GM15510 (cell line): Measurements from ENCODE around the gene EHD4.

ENCODE experiments used
- POLR2A ChIP-seq: IDR thresholded peaks from 3 replicates; pipeline ENCODE4 v1.6.1; 2011; ENCODE audit warnings: borderline replicate concordance; ENCODE audit not compliant: insufficient read length; ENCODE audit errors: extremely low read depth

EHD4 gene

DNA sequence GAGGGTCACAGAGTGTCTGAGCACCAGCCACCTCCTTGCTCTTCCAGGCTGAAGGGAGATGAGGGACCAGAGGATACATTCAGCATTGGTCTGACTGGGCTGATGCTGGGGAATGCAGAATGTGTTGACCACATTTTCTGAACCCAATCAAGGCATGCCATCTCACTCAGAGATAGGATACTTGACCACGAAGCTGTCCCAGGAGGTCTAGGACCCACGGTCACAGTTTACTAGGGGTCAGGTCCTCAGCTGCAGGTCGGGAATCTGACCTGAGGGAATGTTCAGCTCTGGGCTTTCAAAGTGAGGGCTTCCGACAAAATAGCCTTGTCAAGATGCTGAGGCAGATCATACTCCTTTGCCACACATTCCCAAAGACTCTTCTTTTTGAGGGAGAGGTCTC lies 28.9 kb upstream of the EHD4 start:
- no peak for TF ChIP-seq POLR2A

DNA sequence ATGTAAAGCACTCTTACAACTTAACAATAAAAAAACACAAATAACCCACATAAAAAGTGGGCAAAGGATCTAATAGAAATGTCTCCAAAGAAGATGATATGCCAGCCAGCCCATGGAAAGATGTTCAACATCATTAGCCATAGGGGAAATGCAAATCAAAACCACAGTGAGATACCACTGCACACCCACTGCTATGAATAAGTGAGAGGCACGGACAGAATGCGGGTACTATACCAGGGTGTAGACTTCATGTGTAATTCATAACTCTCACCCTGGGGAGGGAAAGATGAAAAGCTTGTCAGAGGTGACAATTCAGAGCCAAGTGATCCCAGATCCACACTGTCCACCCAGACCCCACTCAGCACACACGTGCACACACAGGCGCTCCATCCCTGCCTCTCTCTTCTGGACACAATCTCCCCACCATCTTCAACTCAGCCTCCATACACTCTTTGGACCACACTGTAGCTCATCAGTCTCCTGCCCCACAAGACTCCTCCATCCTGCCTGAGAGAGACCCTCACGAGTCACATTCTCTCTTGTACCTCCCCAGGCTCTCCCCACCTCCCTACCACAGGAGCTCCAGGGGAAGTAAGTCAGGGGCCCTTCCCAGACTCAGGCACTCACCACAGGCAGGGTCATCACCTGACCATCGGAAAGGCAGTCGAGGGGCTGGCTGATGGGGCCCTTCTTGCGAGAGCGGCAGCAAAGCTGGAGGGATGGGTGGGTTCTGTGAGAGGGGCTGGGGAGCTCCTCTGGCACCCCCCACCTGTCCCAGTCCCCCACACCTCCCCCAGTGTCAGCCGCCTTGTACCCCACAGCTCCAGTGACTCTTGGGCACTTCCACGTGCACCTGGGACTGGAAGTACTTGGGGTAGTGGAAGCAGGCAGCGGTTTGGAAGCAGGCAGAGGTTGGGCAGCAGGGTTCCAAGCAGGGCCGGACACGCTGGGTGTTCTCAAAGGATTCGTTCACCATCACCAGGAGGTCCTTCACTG lies 27.2 kb upstream of the EHD4 start:
- TF ChIP-seq POLR2A, result no peak

DNA sequence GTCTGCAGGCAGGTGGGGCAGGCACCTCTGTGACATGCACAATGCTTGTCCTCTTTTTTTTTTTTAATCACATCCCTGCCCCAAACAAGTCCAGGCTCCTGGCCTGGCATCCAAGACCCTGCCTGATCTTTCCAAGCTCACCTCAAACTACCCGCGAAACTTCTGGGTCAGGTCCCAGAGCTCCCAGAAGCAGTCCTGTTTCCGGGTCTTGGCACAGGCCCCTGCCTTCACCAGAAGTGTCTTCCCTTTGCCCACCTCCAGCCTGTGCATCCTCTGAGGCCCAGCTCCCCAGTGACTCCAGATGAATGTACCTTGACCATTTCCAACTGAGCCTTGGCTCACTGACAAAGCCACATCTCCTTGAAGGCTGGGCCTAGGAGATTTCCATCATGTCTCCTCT lies 25.5 kb upstream of the EHD4 start:
- no peak for TF ChIP-seq POLR2A

DNA sequence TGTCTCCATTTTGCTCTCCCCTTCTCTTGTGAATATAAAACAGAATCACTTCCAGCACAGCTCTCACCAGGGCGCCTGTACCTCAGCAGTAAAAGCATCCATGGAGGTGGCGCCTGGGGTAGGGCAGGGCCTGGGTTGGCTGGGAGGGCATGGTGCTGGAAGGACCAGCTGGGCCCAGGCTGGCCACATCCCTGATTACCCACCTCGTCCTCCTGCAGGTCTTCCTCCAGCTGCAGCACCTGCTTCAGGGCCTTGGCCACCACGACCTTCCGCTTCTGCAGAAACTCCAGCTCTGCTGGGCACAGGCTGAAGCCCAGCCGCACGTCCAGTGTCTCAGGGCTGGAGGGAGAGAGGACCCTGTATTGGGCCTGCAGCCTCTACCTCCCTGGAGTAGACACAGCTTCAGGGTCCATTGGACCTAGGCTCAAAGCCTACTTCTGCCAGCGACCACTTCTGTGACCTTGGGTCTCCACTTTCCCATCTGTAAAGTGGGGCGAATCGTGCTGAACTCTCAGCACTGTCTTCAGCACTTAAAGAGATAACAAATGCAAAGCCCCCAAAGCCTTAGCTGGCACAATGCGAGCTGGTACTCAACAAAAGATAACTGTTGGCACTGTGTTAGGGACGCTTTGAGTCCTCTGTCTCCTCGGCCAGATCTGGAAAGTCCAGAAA lies 24.7 kb upstream of the EHD4 start:
- no peak for TF ChIP-seq POLR2A

DNA sequence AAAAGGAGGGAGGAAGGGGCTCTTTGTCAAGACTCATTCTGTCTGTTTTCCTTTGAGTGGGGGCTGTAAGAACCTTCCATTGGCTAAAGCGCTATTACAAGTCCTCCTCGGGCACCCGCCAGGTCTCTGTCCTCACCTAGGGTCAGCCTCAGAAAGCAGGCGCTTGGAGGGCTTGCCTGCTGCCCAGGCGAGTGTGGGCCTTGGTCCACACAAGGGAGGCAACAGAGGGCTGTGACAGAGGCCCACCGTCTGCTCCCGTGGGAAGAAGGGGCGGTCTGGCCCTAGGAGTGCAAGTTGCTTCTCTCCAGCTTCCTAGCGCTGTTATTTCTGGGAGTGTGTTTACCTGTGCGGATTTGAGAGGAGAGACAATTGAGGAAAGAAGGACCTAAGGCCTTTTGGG lies 24.0 kb upstream of the EHD4 start:
- no peak for TF ChIP-seq POLR2A

DNA sequence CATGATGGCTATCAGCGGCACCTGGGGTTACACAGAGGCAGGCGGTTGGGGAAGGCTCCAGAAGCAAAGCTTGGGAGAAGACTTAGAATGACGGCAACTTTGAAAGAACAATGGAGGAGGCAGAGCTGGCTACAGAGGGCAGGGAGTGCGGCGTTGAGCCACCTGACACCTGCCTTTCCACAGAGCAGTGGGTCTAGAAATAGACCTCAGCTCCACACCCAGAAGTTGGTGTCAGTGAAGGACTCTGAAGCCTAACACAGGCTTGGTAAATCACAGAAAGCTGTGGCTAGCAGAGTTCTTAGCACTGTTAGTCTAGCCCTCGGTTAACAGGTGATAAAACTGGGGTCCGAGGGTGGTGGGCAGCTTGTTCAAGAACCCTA lies 23.1 kb upstream of the EHD4 start:
- TF ChIP-seq POLR2A, result no peak

DNA sequence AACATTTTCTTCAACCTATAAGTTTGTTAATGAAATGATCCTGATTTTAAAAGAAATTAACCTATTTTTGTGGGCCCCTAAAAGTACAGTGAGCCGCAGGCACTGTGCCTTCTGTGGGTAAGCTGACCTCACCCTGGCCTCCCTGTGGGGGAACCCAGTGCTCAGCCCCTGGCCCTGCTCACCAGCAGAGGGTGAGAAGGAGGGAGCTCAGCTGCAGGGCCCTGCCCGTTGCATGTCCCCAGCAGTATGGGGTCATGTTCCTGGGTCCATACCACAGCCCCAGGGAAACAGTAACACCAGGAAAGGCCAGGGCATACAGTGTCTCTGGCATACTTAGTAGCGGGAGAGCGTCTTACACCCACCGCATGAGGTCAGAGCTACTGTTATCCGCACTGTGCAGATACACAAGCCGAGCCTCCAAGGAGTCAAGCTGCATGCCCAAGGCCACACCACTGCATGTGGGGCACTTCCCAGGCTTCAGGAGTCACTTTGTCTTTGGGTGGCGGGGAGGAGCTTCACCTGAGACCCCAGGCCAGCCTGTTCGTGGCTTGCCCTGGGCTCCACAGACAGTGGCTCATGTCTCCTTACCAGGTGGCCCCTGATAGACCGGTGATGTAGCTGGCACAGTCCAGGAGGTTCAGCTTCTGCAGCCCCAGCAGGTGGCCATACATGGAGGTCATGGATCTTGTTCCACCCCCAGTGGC lies 22.6 kb upstream of the EHD4 start:
- TF ChIP-seq POLR2A, result no peak

DNA sequence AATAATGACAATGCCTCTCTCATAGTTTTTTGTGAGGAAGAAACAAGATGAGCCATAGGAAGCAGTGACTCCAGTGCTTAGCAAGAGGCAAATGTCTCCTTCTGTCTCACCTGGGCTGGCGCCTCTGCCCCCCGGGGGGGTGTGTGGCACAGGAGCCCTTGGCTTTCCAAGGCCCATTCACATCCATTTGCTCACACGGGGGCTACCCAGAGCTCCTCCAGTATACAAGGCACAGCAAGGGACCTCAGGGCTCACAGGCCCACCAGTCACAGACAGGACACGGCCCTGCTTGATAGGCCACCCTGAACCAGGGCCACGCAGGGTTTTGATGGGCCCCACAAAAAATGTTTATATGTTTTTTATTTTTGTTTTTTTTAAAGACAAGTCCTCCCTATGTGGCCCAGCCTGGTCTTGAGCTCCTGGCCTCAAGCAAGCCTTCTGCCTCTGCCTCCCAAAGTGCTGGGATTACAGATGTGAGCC lies 21.9 kb upstream of the EHD4 start:
- no peak for TF ChIP-seq POLR2A

DNA sequence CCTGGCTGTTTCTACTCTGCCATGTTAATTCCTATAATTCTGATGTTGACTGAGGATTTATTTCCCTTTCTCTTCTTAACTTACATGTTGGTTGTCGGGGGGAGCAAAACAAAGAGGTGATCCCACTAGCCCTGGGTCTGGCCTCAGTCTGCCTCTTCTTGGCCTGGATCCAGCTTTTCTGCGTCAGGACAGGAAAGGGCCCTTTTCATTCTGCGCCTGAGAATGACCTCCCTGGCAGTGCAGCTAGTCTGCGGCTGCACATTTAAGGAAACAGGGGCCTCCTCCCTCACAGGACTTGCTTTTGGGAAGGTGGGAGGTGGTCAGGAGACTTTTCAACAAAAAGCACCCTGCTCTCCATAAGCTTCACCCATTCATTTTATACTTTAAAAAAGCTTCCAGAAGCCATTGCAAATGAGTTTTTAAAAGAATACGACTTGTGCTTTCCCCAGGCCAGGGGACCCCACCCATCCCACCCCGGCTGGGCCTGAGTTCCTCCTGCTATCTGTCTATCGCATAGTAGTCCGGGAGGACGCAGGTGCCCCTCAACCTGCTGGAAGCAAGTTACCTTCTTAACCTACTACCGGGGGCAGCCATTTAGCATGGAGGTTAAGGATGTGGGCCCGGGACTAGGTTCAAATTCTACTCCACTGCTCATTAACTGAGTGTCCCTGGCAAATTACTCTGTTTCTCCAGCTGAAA lies 21.3 kb upstream of the EHD4 start:
- TF ChIP-seq POLR2A, result no peak

DNA sequence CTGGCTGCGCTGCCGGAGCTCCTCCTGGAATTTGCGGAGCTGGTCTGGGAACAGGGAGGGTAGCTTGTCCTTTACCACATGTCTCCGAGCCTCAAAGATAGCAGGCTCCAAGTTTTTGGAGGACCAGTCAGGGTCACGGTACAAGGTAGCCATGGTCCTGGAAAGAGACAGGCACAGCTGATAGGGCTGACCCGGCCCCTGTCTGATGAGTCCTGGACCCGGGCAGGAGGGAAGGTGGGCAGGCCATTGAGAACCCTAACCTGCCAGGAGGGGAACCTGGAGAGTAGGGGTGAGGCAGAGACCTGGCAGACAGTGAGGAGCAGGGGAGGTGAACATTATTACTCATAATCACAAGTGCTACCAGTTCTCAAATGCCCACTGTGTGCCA lies 20.4 kb upstream of the EHD4 start:
- no peak for TF ChIP-seq POLR2A

DNA sequence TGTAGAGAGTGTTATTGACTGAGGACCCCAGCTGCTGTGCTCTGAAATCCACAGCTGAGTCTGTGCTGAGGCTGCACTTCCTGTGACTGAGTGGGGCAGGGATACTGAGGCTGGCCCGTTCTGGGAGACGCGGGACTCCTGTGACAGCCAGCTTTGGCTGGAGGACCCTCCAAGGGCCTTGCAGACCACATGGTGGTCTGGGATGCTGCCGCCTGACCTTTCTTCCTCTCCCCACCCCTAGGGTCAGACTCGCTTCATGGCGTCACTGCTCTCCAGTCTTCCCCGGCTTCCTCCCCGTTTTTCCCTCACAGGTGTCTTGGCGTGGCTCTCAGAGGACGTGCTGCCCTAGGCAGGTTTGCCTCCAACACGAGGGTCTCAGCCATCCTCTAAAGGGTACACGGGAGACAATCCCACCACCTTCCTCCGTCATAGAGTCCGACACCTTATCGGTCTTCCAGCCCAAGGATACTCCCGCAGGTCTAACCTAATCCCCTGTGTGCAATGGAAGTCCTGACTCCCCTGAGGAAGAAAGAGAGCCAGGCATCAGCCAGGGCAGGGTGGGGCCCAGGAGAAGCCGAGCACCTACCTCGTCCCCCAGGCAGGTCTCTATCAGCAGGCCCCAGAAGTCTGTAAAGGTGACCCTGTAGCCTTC lies 19.9 kb upstream of the EHD4 start:
- no peak for TF ChIP-seq POLR2A

DNA sequence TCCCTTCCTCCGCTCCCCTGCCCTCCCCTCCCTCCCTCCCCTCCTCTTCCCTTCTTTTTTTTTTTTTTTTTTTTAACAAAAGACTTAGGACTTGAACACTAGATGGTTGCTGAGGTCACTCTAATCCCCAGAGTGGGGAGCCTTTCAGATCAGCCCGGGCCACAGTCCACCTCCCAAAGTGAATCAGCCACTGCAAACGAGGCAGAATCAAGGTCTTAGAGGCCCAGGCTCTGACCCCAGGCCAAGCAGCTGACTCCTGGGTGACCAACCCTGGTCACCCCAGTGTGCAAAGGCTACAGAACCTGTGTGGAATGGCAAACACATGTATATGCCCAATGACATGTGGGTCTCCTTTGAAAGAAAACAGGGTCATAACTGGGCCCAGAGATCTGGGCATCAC lies 18.3 kb upstream of the EHD4 start:
- no peak for TF ChIP-seq POLR2A

DNA sequence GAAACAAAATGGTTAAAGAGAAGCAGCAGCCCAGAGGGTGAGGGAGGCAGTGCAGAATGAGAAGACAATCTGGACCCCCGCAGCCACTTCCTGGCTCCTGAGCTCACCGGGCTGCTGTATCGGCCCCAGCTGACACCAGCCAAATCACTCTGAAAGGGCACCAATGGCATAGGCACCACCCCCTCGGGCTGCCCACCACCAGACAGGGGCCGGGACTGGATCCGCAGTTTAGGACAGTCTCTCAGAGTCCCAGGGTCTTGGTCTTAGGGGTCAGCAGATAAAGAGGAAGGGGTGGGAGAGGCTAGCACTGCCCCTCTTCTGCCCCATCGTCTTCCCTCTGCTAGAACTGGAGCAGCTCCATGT lies 17.9 kb upstream of the EHD4 start:
- no peak for TF ChIP-seq POLR2A

DNA sequence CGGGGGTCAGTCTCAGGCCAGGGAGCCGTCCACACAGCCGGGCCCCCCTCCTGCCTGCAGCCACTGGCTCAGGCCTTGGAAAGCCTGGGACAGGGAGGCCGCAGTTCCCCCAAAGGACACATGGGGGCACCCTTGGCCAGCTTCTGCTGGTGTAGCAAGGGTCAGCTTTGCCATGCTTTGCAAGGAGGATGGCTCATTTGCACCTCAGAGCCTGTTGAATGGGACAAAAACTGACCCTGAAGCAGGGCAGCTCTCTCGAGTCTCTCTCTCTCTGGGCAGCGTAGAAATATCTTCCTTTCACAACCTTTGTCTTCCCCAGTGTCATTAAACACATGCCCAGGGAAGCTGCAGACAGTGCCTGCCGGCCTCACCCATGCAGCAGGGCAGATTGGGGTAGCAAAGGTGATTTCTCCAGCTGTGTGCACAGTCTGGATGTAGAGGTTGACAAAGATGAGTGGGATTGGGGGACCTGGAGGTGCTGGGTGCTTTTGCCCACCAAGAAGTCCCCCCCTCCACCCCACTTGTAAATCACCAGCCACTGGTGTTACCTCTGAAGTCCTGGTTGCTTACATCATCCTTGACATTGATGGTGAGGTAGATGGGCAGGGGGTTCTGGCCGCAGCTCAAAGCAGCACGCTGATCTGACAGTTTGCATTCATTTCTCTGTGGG lies 17.4 kb upstream of the EHD4 start:
- TF ChIP-seq POLR2A, result no peak
